ENCODE results near the gene ANXA2. TPM values are rescaled to one million over a fixed set of nuclear protein-coding genes. Genes with fewer than 3 reads are reported as not detected.

The ANXA2 gene
- total and polyA plus RNA-seq, 10 of the 15 experiments (the other 5 are each of a cell fraction or from before 2014, with no cell fraction given), result 135 to 540 (median 281) TPM

GRCh38 chr15:60347480-60348049, 50.2 kb downstream of the ANXA2 start:
- ATAC-seq (no peak), DNase-seq (ENCODE audit: low read depth, low spot score) (no peak), FAIRE-seq (no peak)
- H3K36me3 ChIP-seq (ENCODE audit: control insufficient read depth in 2 of 2, insufficient read depth in 2 of 2, low read length in 1 of 2), result peaks cover 9 to 11% of the 10 kb centered on the region in 2 experiments
- no peak overlapping the region for H3K9ac ChIP-seq (ENCODE audit: control insufficient read depth, insufficient read depth, low read length)
- no peak overlapping the region for H3K4me2 ChIP-seq (ENCODE audit: control insufficient read depth, insufficient read depth)
- no peaks in the 10 kb centered on the region for H3K4me1 ChIP-seq (ENCODE audit: control insufficient read depth, insufficient read depth, low read length)
- H4K20me1 ChIP-seq (ENCODE audit: control insufficient read depth, insufficient read depth), result no peaks in the 10 kb centered on the region
- BruUV-seq (replicated peaks), result TSS peak; percentile 46
- no peaks in the 10 kb centered on the region for H3K9me3 ChIP-seq (replicated peaks; ENCODE audit: control insufficient read depth, insufficient read depth, low read length)
- no peak overlapping the region for H2AFZ ChIP-seq (ENCODE audit: control insufficient read depth, low read depth, low read length)
- no peaks in the 10 kb centered on the region for H3K79me2 ChIP-seq (ENCODE audit: control insufficient read depth, insufficient read depth, low read length)
- no peak overlapping the region for H3K27ac ChIP-seq (ENCODE audit: control insufficient read depth, insufficient read depth)
- no peak for TF ChIP-seq MXI1 (IDR thresholded peaks at IDR 0.05; ENCODE audit: low read depth, low read length)
- no peak for TF ChIP-seq ESRRA (IDR thresholded peaks at IDR 0.05; ENCODE audit: low read length)
- TF ChIP-seq HDGF (IDR thresholded peaks at IDR 0.05), result no peak
- no peak for TF ChIP-seq NFXL1 (IDR thresholded peaks at IDR 0.05; ENCODE audit: borderline replicate concordance)
- no peak for TF ChIP-seq YY1 (IDR thresholded peaks at IDR 0.05; ENCODE audit: low read depth, low read length)
- no peak for TF ChIP-seq SIX5 (IDR thresholded peaks at IDR 0.05; ENCODE audit: low read depth, low read length, severe bottlenecking)
- TF ChIP-seq ATF7 (IDR thresholded peaks at IDR 0.05; ENCODE audit: low read depth), result no peak
- ChIA-PET RAD21 (ENCODE audit: unreplicated experiment) (no interaction called here), SMC1A (ENCODE audit: uncharacterized antibody, unreplicated experiment) (no interaction called here), POLR2A (no interaction called here), CTCF (no interaction called here)
- 92% methylated on average over 13 of the region's 13 CpGs for WGBS (ENCODE audit: insufficient coverage, insufficient replicate concordance, low lambda C conversion rate, missing lambda C conversion rate)
- intact Hi-C loops (cut with micrococcal nuclease; ENCODE audit: unreplicated experiment) (no loop called here), in situ Hi-C loops (cut with MboI) (no loop called here)
- H3K27me3 ChIP-seq (replicated peaks in 1 of 2; ENCODE audit: control insufficient read depth in 2 of 2, insufficient read depth in 2 of 2, low read length in 1 of 2), result no peaks in the 10 kb centered on the region
- H3K4me3 ChIP-seq, result no peak overlapping the region

DNA sequence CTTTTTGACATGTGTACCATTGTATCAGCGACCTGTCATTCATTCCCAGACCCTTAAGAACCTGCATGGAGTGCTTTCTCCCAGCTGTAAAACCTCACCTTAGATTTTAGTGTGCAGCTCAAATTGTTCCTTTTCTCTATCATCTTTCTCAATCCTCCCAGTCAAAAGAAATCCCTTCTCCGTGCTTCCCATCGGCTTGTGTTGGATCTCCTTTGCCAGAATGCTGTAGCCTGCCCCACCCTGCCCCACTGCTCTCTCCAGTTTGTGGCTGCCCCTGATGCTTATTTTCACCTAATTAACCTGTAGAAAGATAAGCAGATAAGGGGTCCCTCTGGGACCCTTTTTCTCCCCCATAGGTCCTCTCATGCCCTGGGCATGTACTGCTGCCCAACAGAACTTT, 51.1 kb downstream of the ANXA2 start:
- intact Hi-C loops (cut with micrococcal nuclease; ENCODE audit: unreplicated experiment) (no loop called here), in situ Hi-C loops (cut with MboI) (no loop called here)
- Histone ChIP-seq H3K9me3 (replicated peaks; ENCODE audit: control insufficient read depth, insufficient read depth, low read length) (no peaks in the 10 kb centered on the region), H3K9ac (ENCODE audit: control insufficient read depth, insufficient read depth, low read length) (no peak overlapping the region), H3K79me2 (ENCODE audit: control insufficient read depth, insufficient read depth, low read length) (no peaks in the 10 kb centered on the region), H3K4me1 (ENCODE audit: control insufficient read depth, insufficient read depth, low read length) (no peaks in the 10 kb centered on the region), H4K20me1 (ENCODE audit: control insufficient read depth, insufficient read depth) (no peaks in the 10 kb centered on the region), H3K27me3 (replicated peaks in 1 of 2; ENCODE audit: control insufficient read depth in 2 of 2, insufficient read depth in 2 of 2, low read length in 1 of 2) (no peaks in the 10 kb centered on the region), H3K36me3 (ENCODE audit: control insufficient read depth in 2 of 2, insufficient read depth in 2 of 2, low read length in 1 of 2) (peaks cover 7 to 11% of the 10 kb centered on the region in 2 experiments), H3K27ac (ENCODE audit: control insufficient read depth, insufficient read depth) (no peak overlapping the region), H3K4me2 (ENCODE audit: control insufficient read depth, insufficient read depth) (no peak overlapping the region), H3K4me3 (no peak overlapping the region), H2AFZ (ENCODE audit: control insufficient read depth, low read depth, low read length) (no peak overlapping the region)
- ATAC-seq (no peak), DNase-seq (ENCODE audit: low read depth, low spot score) (no peak), FAIRE-seq (no peak)
- no TSS peak for BruUV-seq (replicated peaks)
- ChIA-PET RAD21 (ENCODE audit: unreplicated experiment) (no interaction called here), SMC1A (ENCODE audit: uncharacterized antibody, unreplicated experiment) (no interaction called here), POLR2A (no interaction called here), CTCF (no interaction called here)
- WGBS (ENCODE audit: insufficient coverage, insufficient replicate concordance, low lambda C conversion rate, missing lambda C conversion rate), result 95% methylated on average over 3 of the region's 3 CpGs
- TF ChIP-seq MYC (IDR thresholded peaks at IDR 0.05; ENCODE audit: insufficient read depth, insufficient read length, insufficient replicate concordance, low read length, severe bottlenecking), result no peak
- no peak for TF ChIP-seq MTA3 (IDR thresholded peaks at IDR 0.05; ENCODE audit: borderline replicate concordance, low read length)
- TF ChIP-seq, protein P1, sequence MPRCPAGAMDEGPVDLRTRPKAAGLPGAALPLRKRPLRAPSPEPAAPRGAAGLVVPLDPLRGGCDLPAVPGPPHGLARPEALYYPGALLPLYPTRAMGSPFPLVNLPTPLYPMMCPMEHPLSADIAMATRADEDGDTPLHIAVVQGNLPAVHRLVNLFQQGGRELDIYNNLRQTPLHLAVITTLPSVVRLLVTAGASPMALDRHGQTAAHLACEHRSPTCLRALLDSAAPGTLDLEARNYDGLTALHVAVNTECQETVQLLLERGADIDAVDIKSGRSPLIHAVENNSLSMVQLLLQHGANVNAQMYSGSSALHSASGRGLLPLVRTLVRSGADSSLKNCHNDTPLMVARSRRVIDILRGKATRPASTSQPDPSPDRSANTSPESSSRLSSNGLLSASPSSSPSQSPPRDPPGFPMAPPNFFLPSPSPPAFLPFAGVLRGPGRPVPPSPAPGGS (IDR thresholded peaks at IDR 0.05; ENCODE audit: borderline replicate concordance, insufficient read depth, low read depth, low read length, poor library complexity, severe bottlenecking), result no peak
- TF ChIP-seq KDM1A (IDR thresholded peaks at IDR 0.05; ENCODE audit: borderline replicate concordance), result no peak
- no peak for TF ChIP-seq PRDM15 (CRISPR knock-in tag; IDR thresholded peaks at IDR 0.05)
- no peak for TF ChIP-seq POLR2A (IDR thresholded peaks at IDR 0.05; ENCODE audit: low read depth, low read length)
- no peak for TF ChIP-seq KAT2A (conservative IDR thresholded peaks at IDR 0.05; ENCODE audit: control insufficient read depth, low read depth, low read length)
- no peak for TF ChIP-seq DPF2 (IDR thresholded peaks at IDR 0.05)
